Stomach smooth muscle (tissue), 2 donors: ENCODE data around the gene MRPL10.
"Not testable (repeated sequence)": the region's sequence is repeated elsewhere in the genome, so short reads cannot be mapped to it uniquely, and the experiment has no call there.

Source experiments
- H3K27ac ChIP-seq: one replicate; pipeline ENCODE4 v1.7.0; 2013; ENCODE audit warnings: mild to moderate bottlenecking, low read length, inconsistent platforms
- H3K27me3 ChIP-seq, 2 donors: one replicate each; pipeline ENCODE4 v1.7.0; 2013; ENCODE audit warnings: low read length in 2 of 2; ENCODE audit not compliant: insufficient read depth in 2 of 2, control insufficient read depth in 1 of 2
- H3K36me3 ChIP-seq, 2 donors: one replicate each; pipeline ENCODE4 v1.7.0; 2013; ENCODE audit warnings: low read length in 2 of 2; ENCODE audit not compliant: control insufficient read depth in 2 of 2, insufficient read depth in 2 of 2
- H3K4me1 ChIP-seq: one replicate; pipeline ENCODE4 v1.7.0; 2013; ENCODE audit warnings: low read length; ENCODE audit not compliant: control insufficient read depth, insufficient read depth
- H3K4me3 ChIP-seq, 2 donors: one replicate each; pipeline ENCODE4 v1.7.0; 2013; ENCODE audit warnings: low read length in 2 of 2
- H3K9ac ChIP-seq, 2 donors: one replicate each; pipeline ENCODE4 v1.7.0; 2013; ENCODE audit warnings: low read length in 2 of 2, mild to moderate bottlenecking in 1 of 2
- H3K9me3 ChIP-seq, 2 donors: one replicate each; pipeline ENCODE4 v1.7.0; 2013; ENCODE audit warnings: low read length in 2 of 2; ENCODE audit not compliant: control insufficient read depth in 2 of 2
- donor health status: healthy.
- donor health status: Pancreatic carcinoma.

Gene MRPL10

GRCh38 chr17:47785538-47786123 is 45.7 kb downstream of the MRPL10 start:
- Histone ChIP-seq H3K9me3 (no peaks in the 10 kb centered on the region), H3K27ac (no peak overlapping the region), H3K4me1 (peaks cover 8% of the 10 kb centered on the region), H3K4me3 (no peak overlapping the region), H3K36me3 (no peaks in the 10 kb centered on the region), H3K27me3 (peaks cover 18 to 22% of the 10 kb centered on the region in 2 donors), H3K9ac (no peak overlapping the region)

- Histone ChIP-seq H3K4me3 (no peak overlapping the region), H3K36me3 (no peaks in the 10 kb centered on the region), H3K27me3 (peaks cover 21 to 29% of the 10 kb centered on the region in 2 donors), H3K27ac (no peak overlapping the region), H3K9me3 (peaks cover 0 to under 1% of the 10 kb centered on the region in 2 donors), H3K9ac (no peak overlapping the region), H3K4me1 (peaks cover 4% of the 10 kb centered on the region)
Observed at GRCh38 chr17:47781397-47781796, 49.9 kb downstream of the MRPL10 start.

GRCh38 chr17:47778184-47778635 is 53.1 kb downstream of the MRPL10 start:
- no peak overlapping the region for H3K4me3 ChIP-seq
- H3K9ac ChIP-seq, result no peak overlapping the region
- H3K27me3 ChIP-seq, result peaks cover 32 to 50% of the 10 kb centered on the region in 2 donors
- peaks cover 0 to 3% of the 10 kb centered on the region in 2 donors for H3K9me3 ChIP-seq
- H3K4me1 ChIP-seq, result peaks cover 4% of the 10 kb centered on the region
- H3K36me3 ChIP-seq, result no peaks in the 10 kb centered on the region
- no peak overlapping the region for H3K27ac ChIP-seq

DNA sequence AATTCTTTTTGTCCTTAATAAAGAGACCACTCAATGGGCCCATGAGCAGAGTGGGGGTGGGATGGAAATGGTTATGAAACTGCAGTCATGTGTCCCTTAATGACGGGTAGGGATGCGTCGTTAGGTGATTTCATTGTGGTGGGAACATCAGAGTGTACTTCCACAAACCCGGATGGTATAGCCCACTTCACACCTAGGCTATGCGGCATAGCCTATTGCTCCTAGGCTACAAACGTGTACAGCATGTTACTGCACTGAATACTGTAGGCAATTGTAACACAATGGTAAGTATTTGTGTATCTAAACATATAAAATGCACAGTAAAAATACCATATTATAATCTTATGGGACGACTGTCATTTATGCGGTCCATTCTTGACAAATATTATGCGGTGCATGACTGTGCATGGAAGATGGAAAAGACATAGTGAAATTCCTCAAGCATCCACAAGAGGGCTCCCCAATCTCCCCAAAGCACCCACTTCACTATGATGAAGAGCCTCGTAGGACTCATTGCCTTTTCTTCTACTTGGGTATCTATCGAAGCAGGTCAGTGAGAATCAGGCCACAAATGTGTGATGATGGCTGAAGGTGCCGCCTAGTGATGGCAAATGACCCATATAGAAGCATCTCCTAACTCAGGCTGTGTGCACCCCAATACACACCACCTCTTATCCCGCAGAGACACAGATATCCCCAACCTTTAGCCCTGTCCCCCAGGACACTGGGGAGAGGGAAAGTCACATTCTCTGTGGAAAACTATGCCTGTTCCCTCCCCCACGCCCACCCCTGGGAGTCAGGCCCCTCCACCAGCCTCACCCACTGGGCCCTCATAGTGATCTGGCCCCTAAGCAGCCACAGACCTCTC is 54.8 kb downstream of the MRPL10 start:
- H3K4me3 ChIP-seq, result no peak overlapping the region
- H3K9me3 ChIP-seq, result peaks cover 0 to 3% of the 10 kb centered on the region in 2 donors
- H3K27ac ChIP-seq, result no peak overlapping the region
- no peak overlapping the region for H3K9ac ChIP-seq
- H3K36me3 ChIP-seq, result no peaks in the 10 kb centered on the region
- H3K27me3 ChIP-seq, result peaks cover 32 to 50% of the 10 kb centered on the region in 2 donors
- H3K4me1 ChIP-seq, result peaks cover 4% of the 10 kb centered on the region

GRCh38 chr17:47774987-47775580 is 56.3 kb downstream of the MRPL10 start:
- no peaks in the 10 kb centered on the region for H3K36me3 ChIP-seq
- H3K9ac ChIP-seq, result no peak overlapping the region
- peaks cover 32 to 42% of the 10 kb centered on the region in 2 donors for H3K27me3 ChIP-seq
- H3K4me3 ChIP-seq, result no peak overlapping the region
- H3K27ac ChIP-seq, result no peak overlapping the region
- H3K9me3 ChIP-seq, result peaks cover 0 to 3% of the 10 kb centered on the region in 2 donors
- H3K4me1 ChIP-seq, result peaks cover 4% of the 10 kb centered on the region

GRCh38 chr17:47774331-47774730 is 57.0 kb downstream of the MRPL10 start:
- Histone ChIP-seq H3K27me3 (peaks cover 32 to 42% of the 10 kb centered on the region in 2 donors), H3K9me3 (peaks cover 0 to 3% of the 10 kb centered on the region in 2 donors), H3K36me3 (no peaks in the 10 kb centered on the region), H3K4me1 (peaks cover 4% of the 10 kb centered on the region), H3K9ac (no peak overlapping the region), H3K4me3 (no peak overlapping the region), H3K27ac (no peak overlapping the region)

DNA sequence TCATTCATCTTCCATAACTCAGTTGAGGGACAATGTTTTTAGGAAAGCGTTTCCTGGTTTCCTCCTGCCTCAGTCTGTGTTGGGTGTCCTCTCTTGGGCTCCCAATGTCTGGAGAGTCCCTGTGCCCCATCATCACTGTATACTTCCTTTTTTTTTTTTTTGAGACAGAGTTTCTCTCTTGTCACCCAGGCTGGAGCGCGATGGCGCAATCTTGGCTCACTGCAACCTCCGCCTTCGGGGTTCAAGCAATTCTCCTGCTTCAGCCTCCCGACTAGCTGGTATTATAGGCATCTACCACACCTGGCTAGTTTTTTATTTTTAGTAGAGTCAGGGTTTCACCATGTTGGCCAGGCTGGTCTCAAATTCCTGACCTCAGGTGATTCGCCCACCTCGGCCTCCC is 57.7 kb downstream of the MRPL10 start:
- not testable (repeated sequence) for H3K4me3 ChIP-seq, H3K27ac ChIP-seq, H3K9ac ChIP-seq, H3K4me1 ChIP-seq, H3K36me3 ChIP-seq, H3K9me3 ChIP-seq
- H3K27me3 ChIP-seq, result peaks cover 32 to 42% of the 10 kb centered on the region in 2 donors
